HTR-8/SVneo (cell line): Measurements from ENCODE around the gene ITGA4.

ENCODE experiments used
- DNase-seq: peaks from one replicate; pipeline ENCODE4 v3.0.0; 2011; ENCODE audit warnings: low spot score, mixed read lengths; ENCODE audit not compliant: insufficient read length
- FAIRE-seq: peaks from 2 replicates; lab custom pipeline; 2011; peaks lifted over from hg19 to GRCh38; lab: Jason Lieb, UNC

ITGA4 gene

DNA sequence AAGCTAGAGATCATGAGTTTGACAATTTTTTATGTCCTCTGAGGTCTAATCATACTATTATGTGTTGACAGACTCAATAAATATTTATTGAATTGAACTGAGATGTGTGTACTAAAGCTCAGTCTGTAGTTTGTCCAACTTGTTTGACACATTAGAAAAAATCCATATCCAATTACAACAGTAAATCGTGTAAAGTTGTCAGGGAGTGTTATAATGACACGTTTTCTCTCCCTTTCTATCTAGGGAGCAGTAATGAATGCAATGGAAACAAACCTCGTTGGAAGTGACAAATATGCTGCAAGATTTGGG lies 28.4 kb downstream of the ITGA4 start:
- DNase-seq = no peak
- FAIRE-seq = no peak

DNA sequence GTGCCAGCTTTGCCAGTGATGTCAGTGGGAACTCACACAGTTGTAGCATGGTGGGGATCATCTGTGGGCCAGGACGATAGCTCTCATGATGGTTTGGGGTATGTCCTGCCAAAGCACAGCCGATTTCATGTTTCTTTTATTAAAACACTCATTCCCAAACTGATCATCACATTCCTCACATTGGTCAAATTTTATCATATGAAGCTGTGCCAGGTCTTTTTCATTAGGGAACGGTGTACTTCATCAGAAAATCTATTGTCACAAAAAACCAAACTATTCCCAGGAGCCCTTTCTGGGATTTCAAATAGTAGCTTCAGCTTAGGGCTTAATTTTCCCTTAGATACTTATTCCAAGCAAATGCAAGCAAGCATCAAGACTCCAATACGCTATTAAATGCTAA lies 42.0 kb downstream of the ITGA4 start:
- no peak for DNase-seq
- peak; percentile 46 for FAIRE-seq

DNA sequence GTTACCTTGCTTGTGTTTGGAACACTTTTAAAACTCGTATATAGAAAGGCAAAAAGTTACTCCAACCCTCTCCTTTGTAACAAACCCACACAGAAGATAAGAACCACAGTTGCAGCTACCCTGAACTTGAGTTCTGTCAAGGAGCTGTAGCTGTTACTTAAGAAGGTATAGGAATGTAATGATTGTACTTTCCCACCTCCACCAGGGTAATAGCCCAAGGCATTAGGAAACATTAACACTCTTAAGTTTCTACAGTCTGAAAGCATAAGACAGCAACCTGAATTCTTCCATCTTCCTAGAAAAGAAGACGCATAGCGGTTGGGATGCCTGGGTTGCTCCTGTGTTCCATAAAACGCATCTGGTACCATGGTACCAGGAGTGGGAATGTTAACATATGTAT lies 43.0 kb downstream of the ITGA4 start:
- FAIRE-seq (no peak), DNase-seq (no peak)

DNA sequence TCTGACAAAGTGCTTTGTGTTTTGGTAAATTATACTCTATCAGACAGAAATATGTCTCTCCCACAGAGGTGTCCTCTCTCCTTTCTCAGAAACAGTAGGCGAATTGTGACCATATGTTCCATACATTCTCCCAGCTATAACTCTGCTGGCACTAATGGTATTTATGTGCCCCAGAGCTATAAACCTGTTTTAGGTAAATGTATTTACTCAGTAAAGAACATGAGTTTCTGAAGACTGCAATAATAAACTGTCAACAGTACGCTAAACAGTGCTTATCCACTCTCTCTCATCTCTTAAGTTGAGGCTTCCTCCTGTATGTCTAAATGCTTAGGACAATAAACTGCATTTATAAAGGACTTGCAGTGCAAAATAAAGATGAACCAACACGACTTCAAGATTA lies 58.5 kb downstream of the ITGA4 start:
- FAIRE-seq (no peak), DNase-seq (no peak)

DNA sequence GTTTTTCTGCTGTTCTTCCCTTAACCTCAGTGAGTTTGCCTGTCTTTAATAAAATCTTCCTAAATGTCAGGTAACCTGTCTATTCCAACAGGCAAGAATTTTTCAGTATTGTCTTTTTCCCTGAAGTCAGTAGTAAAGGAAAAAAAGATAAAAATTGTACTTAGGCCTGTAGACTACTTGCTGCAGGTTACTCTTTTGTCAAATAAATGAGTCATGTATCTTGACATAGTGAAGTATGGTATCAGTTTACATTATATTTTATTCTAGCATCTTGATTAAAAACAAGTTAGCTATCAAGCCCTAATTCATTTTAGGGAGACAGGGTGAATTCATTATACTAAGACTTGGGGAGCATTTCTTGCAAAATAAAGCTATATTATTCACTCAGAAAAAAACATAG lies 59.8 kb downstream of the ITGA4 start:
- DNase-seq (no peak), FAIRE-seq (no peak)

DNA sequence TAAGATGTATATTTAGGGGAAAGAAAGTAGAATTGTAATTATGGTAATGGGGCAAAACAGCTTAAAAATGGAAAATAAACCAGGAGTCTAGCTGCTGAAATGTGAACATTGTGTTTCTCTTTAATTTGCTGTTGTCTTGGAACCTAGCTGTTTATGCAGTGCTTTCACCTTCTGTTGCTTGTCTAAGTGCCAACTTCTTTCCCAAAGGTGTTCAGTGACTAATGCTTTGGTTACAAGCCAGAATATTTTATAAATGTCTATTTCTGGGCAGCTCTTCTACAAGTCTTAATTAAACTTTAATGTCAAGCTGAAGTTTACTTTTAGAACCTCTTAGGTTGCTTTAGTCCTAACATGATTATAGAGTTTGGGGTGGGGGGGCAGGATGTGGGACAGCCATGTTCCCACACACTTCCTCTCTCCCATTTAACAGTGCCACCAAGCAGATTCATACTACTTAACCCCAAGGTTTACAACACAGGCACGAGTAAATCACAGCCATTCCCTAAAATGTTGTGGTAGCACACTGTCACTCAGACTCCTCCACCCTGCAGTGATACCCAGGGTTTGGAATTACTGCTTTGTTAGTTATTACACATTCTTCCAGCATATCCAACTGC lies 60.6 kb downstream of the ITGA4 start:
- FAIRE-seq (no peak), DNase-seq (no peak)

DNA sequence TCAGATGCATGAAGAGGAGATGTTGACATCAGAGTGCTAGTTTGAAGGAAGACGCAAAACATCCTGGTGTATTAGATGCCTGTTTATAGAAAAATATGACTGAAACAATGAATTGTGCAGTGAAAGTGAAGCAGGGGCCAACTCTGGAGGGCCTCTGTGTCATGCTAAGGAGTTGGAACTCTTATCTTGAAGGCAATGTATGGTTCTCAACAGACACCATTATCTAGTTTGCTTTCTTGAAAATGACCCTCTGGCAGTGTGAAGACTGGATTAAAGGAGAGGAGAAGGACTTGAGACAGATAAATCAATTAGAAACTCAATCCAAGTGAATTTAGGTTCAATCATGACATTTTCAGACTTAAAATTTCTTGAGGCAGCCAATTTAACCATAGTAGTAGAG lies 63.1 kb downstream of the ITGA4 start:
- DNase-seq = no peak
- no peak for FAIRE-seq

DNA sequence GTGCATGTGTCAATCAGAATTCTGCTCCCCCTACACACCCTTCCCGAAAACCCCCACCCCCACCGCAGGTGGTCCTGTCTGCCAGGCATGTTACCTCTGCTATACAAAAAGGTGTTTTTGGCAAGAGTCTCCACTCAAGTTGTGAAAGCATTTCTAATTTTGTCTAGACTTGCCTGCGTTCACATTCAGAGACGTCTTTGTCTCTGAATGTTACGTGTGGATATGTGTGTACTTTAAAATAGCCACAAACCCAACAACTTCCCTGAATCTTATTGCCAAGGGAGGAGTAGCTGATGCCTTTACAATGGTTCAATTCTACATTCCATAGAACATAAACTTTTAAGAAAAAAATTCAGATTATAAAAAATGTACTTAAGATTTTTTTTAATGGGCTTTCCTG lies 66.6 kb downstream of the ITGA4 start:
- FAIRE-seq (no peak), DNase-seq (no peak)

DNA sequence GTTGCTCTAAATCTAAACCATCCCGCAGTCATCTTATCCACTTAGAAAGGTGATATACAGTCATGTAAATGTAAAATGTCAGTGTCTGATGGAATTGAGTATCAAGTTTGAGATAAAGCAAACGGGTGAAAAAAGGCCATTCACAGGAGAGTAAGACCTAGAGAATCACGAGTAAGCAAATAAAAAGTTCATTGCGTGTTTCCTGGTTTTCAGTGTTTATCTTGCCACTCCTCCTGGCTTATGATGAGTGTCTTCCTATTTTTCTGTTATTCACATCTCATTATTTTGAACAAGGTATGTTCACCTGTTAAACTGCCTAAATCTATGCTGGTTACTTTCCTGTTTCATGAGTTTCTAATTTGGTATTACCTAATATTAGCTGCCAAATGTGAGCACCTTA lies 68.8 kb downstream of the ITGA4 start:
- FAIRE-seq (no peak), DNase-seq (no peak)

DNA sequence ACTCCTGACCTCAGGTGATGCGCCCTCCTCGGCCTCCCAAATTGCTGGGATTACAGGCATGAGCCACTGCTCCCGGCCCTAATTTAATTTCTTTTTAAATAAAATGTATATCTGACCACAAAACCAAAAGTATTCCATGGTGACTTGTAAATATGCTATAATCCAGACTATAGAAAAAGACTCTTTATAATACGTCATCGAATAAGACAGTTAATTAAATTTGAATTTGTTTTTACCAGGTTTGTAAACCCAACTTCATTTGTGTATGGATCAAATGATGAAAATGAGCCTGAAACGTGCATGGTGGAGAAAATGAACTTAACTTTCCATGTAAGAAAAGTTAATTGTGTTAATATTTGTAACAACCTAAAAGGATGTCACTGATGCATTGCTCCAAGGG lies 69.9 kb downstream of the ITGA4 start:
- FAIRE-seq = no peak
- no peak for DNase-seq

DNA sequence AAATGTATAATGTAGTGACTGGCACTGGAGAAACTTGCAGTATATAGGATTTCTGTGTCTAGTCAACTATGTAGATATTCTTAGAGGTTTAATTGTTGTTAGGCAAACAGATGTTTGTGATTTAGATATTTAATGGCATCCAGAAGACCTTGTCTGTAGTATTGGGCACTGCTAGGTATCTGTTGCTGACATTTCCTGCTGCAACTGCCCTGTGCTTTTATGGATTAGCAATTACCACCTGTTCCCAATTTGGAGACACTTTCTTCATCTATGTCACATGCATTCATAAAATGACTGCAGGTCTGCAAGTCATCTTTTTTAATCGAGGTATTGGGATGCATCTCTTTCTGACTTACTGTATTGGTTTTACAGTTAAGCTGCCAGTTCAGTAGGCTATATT lies 71.3 kb downstream of the ITGA4 start:
- FAIRE-seq (no peak), DNase-seq (no peak)

DNA sequence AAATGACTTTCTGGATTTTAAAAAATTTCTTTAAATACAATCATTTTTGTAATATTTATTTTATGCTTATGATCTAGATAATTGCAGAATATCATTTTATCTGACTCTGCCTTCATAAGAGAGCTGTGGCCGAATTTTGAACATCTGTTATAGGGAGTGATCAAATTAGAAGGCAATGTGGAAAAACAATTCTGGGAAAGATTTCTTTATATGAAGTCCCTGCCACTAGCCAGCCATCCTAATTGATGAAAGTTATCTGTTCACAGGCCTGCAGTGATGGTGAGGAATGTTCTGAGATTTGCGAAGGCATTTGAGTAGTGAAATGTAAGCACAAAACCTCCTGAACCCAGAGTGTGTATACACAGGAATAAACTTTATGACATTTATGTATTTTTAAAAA lies 79.5 kb downstream of the ITGA4 start:
- no peak for DNase-seq
- FAIRE-seq = no peak

DNA sequence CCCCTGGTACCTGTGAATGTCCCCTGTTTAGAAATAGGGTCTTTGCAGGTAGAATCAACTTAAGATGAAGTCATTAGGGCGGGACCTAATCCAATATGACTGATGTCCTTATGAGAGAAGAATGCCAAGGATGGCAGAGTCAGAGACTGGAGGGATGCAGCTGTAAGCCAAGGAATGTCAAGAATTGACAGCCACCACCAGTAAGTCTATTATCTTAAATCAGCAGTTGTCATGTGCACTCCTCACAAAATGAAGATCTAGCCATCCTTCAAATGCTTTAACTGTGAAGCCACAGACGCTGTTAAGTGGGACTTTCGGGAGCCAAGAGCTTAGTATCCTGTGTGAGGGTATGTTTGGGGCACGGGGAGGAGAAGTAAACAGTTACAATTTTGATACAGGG lies 83.2 kb downstream of the ITGA4 start:
- FAIRE-seq (no peak), DNase-seq (no peak)

DNA sequence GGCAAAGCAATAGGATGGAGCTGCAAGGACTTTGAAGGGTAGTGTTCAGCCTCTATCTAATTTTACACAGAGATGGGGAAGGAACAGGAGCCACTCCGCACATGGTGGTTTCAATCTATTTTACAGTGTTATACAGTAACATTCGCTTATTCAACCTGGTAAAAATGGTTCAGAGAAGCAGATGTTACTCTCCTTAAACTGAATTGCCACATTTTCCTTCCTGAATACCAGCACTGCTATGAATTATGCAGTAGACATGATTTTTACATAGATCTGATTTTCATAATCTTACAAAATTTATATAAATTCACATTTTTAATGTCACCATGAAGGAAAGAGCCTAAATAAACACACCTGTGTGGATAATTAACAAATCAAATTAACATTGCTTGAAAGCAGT lies 85.0 kb downstream of the ITGA4 start:
- no peak for DNase-seq
- no peak for FAIRE-seq

DNA sequence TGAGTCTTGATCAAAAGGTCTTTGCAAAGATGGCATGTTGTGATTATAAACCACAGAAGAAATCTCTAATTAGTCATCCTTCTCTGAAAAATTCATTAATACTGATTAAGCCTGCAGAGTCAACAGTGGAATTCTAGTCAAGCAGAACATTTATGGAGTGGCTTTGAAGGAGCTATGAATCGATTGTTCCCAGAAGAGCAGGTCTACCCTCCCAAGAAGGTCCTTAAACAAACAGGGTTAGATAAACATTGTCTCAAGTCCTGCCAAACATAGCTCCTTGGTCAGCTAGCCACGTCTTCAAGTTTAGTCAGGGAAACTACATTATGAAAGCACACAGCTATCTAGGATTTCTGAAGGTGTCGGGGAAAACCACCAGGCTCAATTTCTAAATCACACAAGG lies 88.9 kb downstream of the ITGA4 start:
- DNase-seq (no peak), FAIRE-seq (no peak)

DNA sequence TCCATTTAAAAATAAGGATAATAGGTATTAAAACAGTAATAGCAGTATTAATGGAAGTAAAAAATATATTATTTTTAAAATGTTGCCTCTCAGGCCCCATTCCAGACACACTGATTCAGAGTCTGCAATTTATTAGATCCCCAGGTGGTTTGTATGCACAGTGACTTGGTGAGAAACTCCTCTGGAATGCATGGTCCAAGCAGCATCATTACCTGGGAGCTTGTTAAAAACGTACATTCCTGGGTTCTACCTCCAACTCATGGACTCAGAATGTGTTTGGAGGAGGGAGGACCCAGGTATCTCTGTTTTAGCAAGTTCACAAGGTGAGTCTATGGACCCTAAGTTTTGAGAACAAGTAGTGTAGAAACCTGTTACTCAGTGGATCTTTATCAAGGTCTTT lies 95.6 kb downstream of the ITGA4 start:
- no peak for FAIRE-seq

DNA sequence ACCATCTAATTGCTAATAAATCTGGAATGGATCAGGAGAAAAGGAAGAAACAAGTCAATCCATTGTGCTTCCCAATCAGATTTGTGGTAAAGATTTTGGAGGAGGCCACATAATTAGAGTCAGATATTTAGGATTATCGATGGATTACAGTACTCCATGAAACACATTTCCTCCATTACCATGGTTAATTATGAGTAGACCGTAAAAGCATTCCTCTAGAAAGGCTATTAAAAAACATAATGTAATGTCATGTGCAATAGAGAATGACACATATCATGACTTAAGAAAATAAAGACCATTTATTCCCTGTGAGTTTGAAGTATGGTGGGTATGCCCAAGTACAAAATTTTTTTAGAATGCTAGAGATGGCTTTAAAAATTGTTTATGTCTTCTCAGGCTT lies 96.1 kb downstream of the ITGA4 start:
- DNase-seq (no peak), FAIRE-seq (no peak)

More for the DNA sequence above, 95.6 kb downstream of the ITGA4 start:
- DNase-seq = no peak

DNA sequence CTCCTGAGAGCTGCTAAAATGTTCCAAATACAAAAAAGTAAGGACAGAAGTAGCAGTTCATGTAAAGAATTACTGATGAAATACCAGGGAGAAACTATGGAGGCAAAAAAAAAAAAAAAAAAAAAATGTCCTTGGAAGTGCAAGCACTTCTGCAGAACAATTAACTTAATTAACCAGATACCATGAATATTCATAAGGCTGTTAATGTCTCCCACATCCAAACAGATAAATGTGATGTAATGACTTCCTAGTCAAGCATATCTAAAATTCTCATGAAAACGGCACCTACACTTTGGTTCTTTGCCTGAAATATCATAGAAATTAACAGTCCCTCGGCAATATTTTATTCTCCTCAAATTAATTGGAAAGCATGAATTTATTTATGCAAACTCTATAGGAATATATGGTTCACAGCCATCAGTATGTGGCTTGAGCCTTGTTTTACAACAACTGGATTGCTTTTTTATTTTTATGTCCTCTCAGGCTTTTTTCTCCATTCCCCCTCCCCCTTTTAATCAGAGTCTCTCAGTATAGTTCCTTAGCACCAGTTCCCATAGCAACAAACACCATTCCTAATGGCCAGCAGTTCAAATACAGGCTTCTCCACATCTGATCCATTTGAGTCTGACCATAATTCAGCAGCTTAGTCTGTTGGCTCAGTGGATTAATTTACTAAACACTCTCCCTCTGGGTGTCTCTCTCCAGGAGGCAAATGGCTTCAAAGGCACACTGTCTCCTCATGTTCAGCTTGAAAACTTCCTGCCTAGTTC lies 97.1 kb downstream of the ITGA4 start:
- no peak for FAIRE-seq
- DNase-seq = no peak

DNA sequence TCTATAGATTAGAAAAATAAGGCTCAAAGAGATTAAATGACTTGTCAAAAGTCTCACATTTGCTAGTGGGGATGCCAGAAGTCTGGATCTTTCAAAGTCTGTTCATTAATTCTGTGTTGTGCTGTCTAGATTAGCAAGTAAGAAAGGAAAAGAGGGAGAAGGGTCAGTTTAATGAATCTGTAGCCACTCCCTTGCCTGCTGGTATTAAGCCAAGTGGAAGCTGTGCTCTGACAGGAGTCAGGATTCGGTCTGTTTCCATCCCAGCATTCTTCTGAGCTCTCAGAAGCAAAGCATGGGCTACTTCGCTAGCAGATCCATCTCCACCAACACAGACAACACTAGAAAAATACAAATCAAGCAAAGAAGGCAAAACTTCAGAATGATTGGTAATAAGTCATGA lies 101.2 kb downstream of the ITGA4 start:
- DNase-seq = no peak
- FAIRE-seq = no peak

DNA sequence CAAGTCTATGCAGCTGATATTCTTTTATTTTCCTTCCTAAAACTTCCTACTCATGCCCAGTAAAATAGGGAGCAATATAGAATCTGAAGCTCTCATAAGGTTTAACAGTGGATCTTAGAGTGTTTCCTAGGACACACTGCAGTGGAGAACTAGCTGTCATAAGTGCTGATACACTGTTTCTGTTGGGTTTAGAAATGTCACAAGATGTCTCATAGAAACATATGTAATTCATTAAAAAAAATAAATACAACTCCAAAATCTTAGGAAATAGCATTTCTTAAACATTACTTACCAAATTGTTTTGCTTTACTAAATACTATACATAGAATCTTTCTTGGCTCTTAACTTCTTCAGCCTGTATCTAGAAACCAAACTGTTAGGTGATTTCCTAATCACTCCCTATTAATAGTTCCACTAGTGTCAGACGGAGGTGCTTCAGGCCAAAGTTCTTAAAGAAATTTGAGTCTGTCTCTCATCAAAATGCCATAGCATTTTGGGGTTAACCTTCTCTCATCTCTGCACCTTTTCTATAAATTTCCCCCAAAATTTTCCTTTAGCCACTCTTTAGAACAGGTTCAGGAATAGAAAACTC lies 106.0 kb downstream of the ITGA4 start:
- FAIRE-seq = no peak
- no peak for DNase-seq

DNA sequence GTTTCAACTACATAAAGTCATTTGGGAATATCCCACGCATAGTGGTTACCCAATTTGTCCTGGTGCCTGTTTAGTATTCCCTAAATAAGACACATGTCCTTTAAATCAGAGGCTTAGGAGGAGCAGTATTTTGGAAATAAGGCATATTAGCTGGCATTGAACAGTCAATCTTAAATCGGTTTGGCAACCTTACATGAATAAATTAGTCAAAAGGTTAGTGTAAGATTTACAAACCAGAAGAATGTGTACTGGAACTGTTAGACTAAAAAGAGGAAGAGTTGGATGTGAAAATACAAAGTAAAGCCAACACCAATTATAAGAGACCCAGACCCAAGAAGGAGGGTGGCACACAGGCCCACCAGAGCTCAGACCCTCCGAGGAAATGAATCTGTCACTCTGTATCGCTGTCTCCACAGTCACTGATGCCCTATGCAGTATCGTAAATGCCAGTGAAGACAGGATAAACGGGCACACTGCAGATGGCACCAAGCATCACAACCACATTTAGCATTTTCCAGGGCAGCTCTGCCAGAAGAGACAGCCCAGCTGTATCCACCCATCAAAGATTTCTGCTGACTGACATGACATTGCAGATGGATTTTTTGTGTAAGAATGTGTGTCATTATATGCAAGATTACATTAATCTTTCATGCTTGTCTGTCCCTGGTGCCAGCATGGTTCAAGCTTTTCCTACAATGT lies 109.3 kb downstream of the ITGA4 start:
- FAIRE-seq (no peak), DNase-seq (no peak)
